Endothelial cell of umbilical vein (primary cell): ENCODE measurements around the gene APMAP. TPM values are rescaled to one million over a fixed set of nuclear protein-coding genes. Genes with fewer than 3 reads are reported as not detected.

Experiments
- BruUV-seq: library from RNA; stranded (reverse); fragments of 400-500 nt; replicated peaks from 2 replicates; lab custom pipeline; 2021; lab: Mats Ljungman, UMichigan
- CTCF ChIA-PET: fragments of 300-600, 350-600 bp; sonication (Branson Sonifier 250); formaldehyde crosslinking; loops from one replicate; lab custom pipeline; 2021; ENCODE audit warnings: antibody characterized with exemption, inconsistent platforms; lab: Charles Lee
- POLR2A ChIA-PET: fragments of 300-600, 350-600 bp; sonication (Branson Sonifier 250); formaldehyde crosslinking; loops from one replicate; lab custom pipeline; 2021; ENCODE audit warnings: antibody characterized with exemption, inconsistent platforms; lab: Charles Lee
- DNase-seq: peaks from one replicate; pipeline ENCODE4 v3.0.0-alpha.2; 2011; ENCODE audit warnings: low read depth, low spot score
- FAIRE-seq: peaks from 2 replicates; lab custom pipeline; 2011; peaks lifted over from hg19 to GRCh38; lab: Jason Lieb, UNC
- H2AFZ ChIP-seq: 2 replicates; pipeline ENCODE4 v1.6.0; 2012; ENCODE audit warnings: low read depth, low read length, control low read depth, inconsistent platforms
- H3K27ac ChIP-seq: 2 replicates; pipeline ENCODE4 v1.5.1; 2011; ENCODE audit warnings: low read depth, mild to moderate bottlenecking, control low read depth, low read length, moderate library complexity; ENCODE audit not compliant: insufficient read depth
- H3K27me3 ChIP-seq, 2 experiments: 2 replicates each; pipeline versions ENCODE4 v1.6.0 to v1.6.1; 2011; ENCODE audit warnings: low read length in 2 of 2, mixed read lengths in 1 of 2; ENCODE audit not compliant: control insufficient read depth in 2 of 2, insufficient read depth in 2 of 2
- H3K36me3 ChIP-seq, 2 experiments: 2 replicates in 1 of 2; 3 replicates in 1 of 2; pipeline ENCODE4 v1.5.1; 2011; ENCODE audit warnings: low read length in 2 of 2, mild to moderate bottlenecking in 1 of 2, moderate library complexity in 1 of 2; ENCODE audit not compliant: control insufficient read depth in 2 of 2, insufficient read depth in 2 of 2; ENCODE audit errors: extremely low read depth in 1 of 2
- H3K4me1 ChIP-seq: 3 replicates; pipeline ENCODE4 v1.5.1; 2011; ENCODE audit warnings: mild to moderate bottlenecking, low read length; ENCODE audit not compliant: control insufficient read depth, insufficient read depth; ENCODE audit errors: extremely low read depth
- H3K4me2 ChIP-seq: 2 replicates; pipeline ENCODE4 v1.6.1; 2011; ENCODE audit warnings: low read length, control low read depth, mixed read lengths; ENCODE audit not compliant: insufficient read depth
- H3K4me3 ChIP-seq, 3 experiments: fragments of 200-600 bp in 1 of 3; sonication (generic), shearing (Covaris generic) in 1 of 3; replicated peaks in 1 of 3; 2 replicates each; pipeline ENCODE4 v1.5.1; 2011 to 2016; ENCODE audit warnings: control low read depth in 3 of 3, low read length in 3 of 3, mild to moderate bottlenecking in 2 of 3, inconsistent platforms in 1 of 3, low read depth in 1 of 3, moderate library complexity in 1 of 3; ENCODE audit not compliant: insufficient read depth in 1 of 3
- H3K79me2 ChIP-seq: 2 replicates; pipeline ENCODE4 v1.6.0; 2012; ENCODE audit warnings: low read length, inconsistent platforms; ENCODE audit not compliant: control insufficient read depth, insufficient read depth
- H3K9ac ChIP-seq: replicated peaks from 2 replicates; pipeline ENCODE3; 2011; ENCODE audit warnings: low read length, control low read depth; ENCODE audit not compliant: insufficient read depth; ENCODE audit errors: extremely low read depth
- H3K9me1 ChIP-seq: replicated peaks from 3 replicates; pipeline ENCODE4 v1.6.0; 2011; ENCODE audit warnings: mild to moderate bottlenecking, low read length; ENCODE audit not compliant: control insufficient read depth, insufficient read depth; ENCODE audit errors: extremely low read depth
- H3K9me3 ChIP-seq: replicated peaks from 2 replicates; pipeline ENCODE4 v1.5.1; 2012; ENCODE audit warnings: low read length, inconsistent platforms; ENCODE audit not compliant: control insufficient read depth, insufficient read depth
- H4K20me1 ChIP-seq: replicated peaks from 2 replicates; pipeline ENCODE3; 2011; ENCODE audit warnings: mild to moderate bottlenecking, low read length; ENCODE audit not compliant: control insufficient read depth, insufficient read depth; ENCODE audit errors: extremely low read depth
- CTCF ChIP-seq, 2 donors: IDR thresholded peaks; 1 replicate in 1 of 2; 2 replicates in 1 of 2; pipeline ENCODE4 v1.5.1; 2011; ENCODE audit warnings: low read length in 2 of 2, mild to moderate bottlenecking in 2 of 2, moderate library complexity in 2 of 2, control low read depth in 1 of 2, inconsistent platforms in 1 of 2, low read depth in 1 of 2; ENCODE audit not compliant: insufficient read depth in 1 of 2; ENCODE audit errors: extremely low read depth in 1 of 2
- EZH2 ChIP-seq: IDR thresholded peaks from 2 replicates; pipeline ENCODE4 v1.6.1; 2012; ENCODE audit warnings: borderline replicate concordance, low read depth, mild to moderate bottlenecking, moderate library complexity, low read length, inconsistent platforms; ENCODE audit not compliant: severe bottlenecking
- FOS ChIP-seq: IDR thresholded peaks from 2 replicates; pipeline ENCODE4 v1.6.1; 2011; ENCODE audit warnings: mild to moderate bottlenecking, low read length, moderate library complexity, borderline replicate concordance; ENCODE audit not compliant: insufficient read depth
- GATA2 ChIP-seq: IDR thresholded peaks from 2 replicates; pipeline ENCODE4 v1.7.0; 2011; ENCODE audit warnings: low read depth, mild to moderate bottlenecking, moderate library complexity, mixed read lengths, low read length; ENCODE audit not compliant: insufficient read length, insufficient read depth
- JUN ChIP-seq: IDR thresholded peaks from 2 replicates; pipeline ENCODE4 v1.6.1; 2011; ENCODE audit warnings: borderline replicate concordance, low read depth; ENCODE audit not compliant: insufficient read length, insufficient read depth
- MAX ChIP-seq: IDR thresholded peaks from 2 replicates; pipeline ENCODE4 v1.6.1; 2011; ENCODE audit not compliant: insufficient read depth, insufficient read length
- MYC ChIP-seq: IDR thresholded peaks from one replicate; pipeline ENCODE4 v1.6.1; 2011; ENCODE audit warnings: mild to moderate bottlenecking, low read depth, low read length
- POLR2A ChIP-seq: IDR thresholded peaks from 2 replicates; pipeline ENCODE4 v1.6.1; 2012; ENCODE audit warnings: low read depth, mild to moderate bottlenecking, control low read depth, low read length
- POLR2AphosphoS5 ChIP-seq: IDR thresholded peaks from 2 replicates; pipeline ENCODE4 v1.6.1; 2012; ENCODE audit warnings: low read depth, mild to moderate bottlenecking, control low read depth, low read length, moderate library complexity; ENCODE audit not compliant: insufficient read depth
- dilution Hi-C: fragments of 300-500 bp; cut with MboI; formaldehyde crosslinking; loops from one replicate; pipeline ENCODE4 v1.15.0; 2019; ENCODE audit warnings: low sequenced_read_pairs; ENCODE audit not compliant: extremely low pct_ligation_motif_present
- intact Hi-C: fragments of 100-400 bp; cut with micrococcal nuclease; formaldehyde crosslinking; loops from one replicate; pipeline ENCODE4 v1.10.0; 2022
- polyA plus RNA-seq, 4 experiments: library from polyadenylated mRNA; depleted of rRNA in 3 of 4; stranded (reverse) in 3 of 4; unstranded in 1 of 4; fragments of >200 nt; gene quantifications; 2 replicates each; pipeline versions ENCODE4 v1.2.1 to v1.2.3, GENCODE V29; 2011 to 2012; ENCODE audit warnings: missing spikeins in 1 of 4
- total RNA-seq: library from RNA; stranded (reverse); gene quantifications from 2 replicates; pipeline ENCODE4 v1.2.3, GENCODE V29; 2021

The APMAP gene
- total and polyA plus RNA-seq, 2 donors (not counting 3 experiments of a cell fraction or from before 2014, with no cell fraction given) = 80.7 to 110 TPM

GRCh38 chr20:24943196-24943595 is 49.4 kb downstream of the APMAP start:
- no TSS peak for BruUV-seq
- intact Hi-C loops (no loop called here), dilution Hi-C loops (no loop called here)
- ChIA-PET POLR2A (no interaction called here), CTCF (interaction anchor here (1.2 kb wide), 1 partner anchor 12 kb away, joined by 3 read pairs; no protein-coding TSS in a partner anchor)
- TF ChIP-seq GATA2 = no peak
- TF ChIP-seq EZH2 = no peak
- TF ChIP-seq JUN = no peak
- no peak for TF ChIP-seq FOS
- no peak for TF ChIP-seq POLR2A
- TF ChIP-seq CTCF (IDR thresholded peaks at IDR 0.05; ENCODE audit: extremely low read depth in 1 of 2, insufficient read depth in 1 of 2, low read depth in 1 of 2, low read length in 2 of 2) = no peak
- TF ChIP-seq MYC = no peak
- no peak for TF ChIP-seq MAX
- TF ChIP-seq POLR2AphosphoS5 = no peak
- H3K27me3 ChIP-seq = no peaks in the 10 kb centered on the region
- H3K4me1 ChIP-seq = no peaks in the 10 kb centered on the region
- no peak overlapping the region for H3K4me3 ChIP-seq
- DNase-seq = no peak
- no peaks in the 10 kb centered on the region for H3K9me1 ChIP-seq
- no peaks in the 10 kb centered on the region for H3K79me2 ChIP-seq
- H3K36me3 ChIP-seq = no peaks in the 10 kb centered on the region
- no peaks in the 10 kb centered on the region for H4K20me1 ChIP-seq
- no peak overlapping the region for H2AFZ ChIP-seq
- H3K9me3 ChIP-seq = no peaks in the 10 kb centered on the region
- H3K9ac ChIP-seq = no peak overlapping the region
- H3K27ac ChIP-seq = no peak overlapping the region
- FAIRE-seq = no peak
- H3K4me2 ChIP-seq = no peak overlapping the region
